ENCODE data around the gene WWOX. TPM values are rescaled to one million over a fixed set of nuclear protein-coding genes. Genes with fewer than 3 reads are reported as not detected.

Gene WWOX
- total RNA-seq, 1 experiment from 2014 or later, result 28.3 TPM

- Histone ChIP-seq H4K20me1 (ENCODE audit: low read length) (no peaks in the 10 kb centered on the region), H3K9me3 (ENCODE audit: low read length) (no peaks in the 10 kb centered on the region), H3K9me2 (replicated peaks; ENCODE audit: low read length) (no peaks in the 10 kb centered on the region), H3K9ac (ENCODE audit: low read length) (no peak overlapping the region), H3K36me3 (ENCODE audit: low read depth, low read length) (no peaks in the 10 kb centered on the region), H3K4me1 (ENCODE audit: insufficient read depth, low read length) (no peaks in the 10 kb centered on the region), H2AFZ (ENCODE audit: low read length) (no peak overlapping the region), H3K4me2 (ENCODE audit: low read length) (no peak overlapping the region), H3K4me3 (ENCODE audit: low read length) (no peak overlapping the region), H3K79me2 (ENCODE audit: low read length) (no peaks in the 10 kb centered on the region), H3K27me3 (ENCODE audit: low read length) (peaks cover 5% of the 10 kb centered on the region; the same call in 1 of the 2 replicates), H3K27ac (ENCODE audit: low read length) (no peak overlapping the region), H3F3A (ENCODE audit: low read length, unreplicated experiment) (no peaks in the 10 kb centered on the region)
- TF ChIP-seq EZH2phosphoT487 (IDR thresholded peaks at IDR 0.05; ENCODE audit: borderline replicate concordance, low read length) (no peak), EZH2 (IDR thresholded peaks at IDR 0.05; ENCODE audit: low read length, unreplicated experiment) (no peak), CTCF (conservative IDR thresholded peaks at IDR 0.05; ENCODE audit: low read depth, low read length) (no peak)
- intact Hi-C loops (cut with micrococcal nuclease), result no loop called here
- ChIA-PET POLR2A (ENCODE audit: unreplicated experiment) (no interaction called here), CTCF (no interaction called here)
- no TSS peak for BruUV-seq (replicated peaks)
- ATAC-seq (no peak), DNase-seq (no peak)
These were observed 1065.0 kb downstream of the WWOX start for GRCh38 chr16:79164388-79164995.

GRCh38 chr16:79165079-79165478 is 1065.6 kb downstream of the WWOX start:
- intact Hi-C loops (cut with micrococcal nuclease), result no loop called here

More at GRCh38 chr16:79165079-79165478, 1065.6 kb downstream of the WWOX start:
- no peak for DNase-seq
- Histone ChIP-seq H2AFZ (ENCODE audit: low read length) (no peak overlapping the region), H3K9me3 (ENCODE audit: low read length) (no peaks in the 10 kb centered on the region), H4K20me1 (ENCODE audit: low read length) (no peaks in the 10 kb centered on the region), H3K9ac (ENCODE audit: low read length) (no peak overlapping the region), H3K36me3 (ENCODE audit: low read depth, low read length) (no peaks in the 10 kb centered on the region), H3K79me2 (ENCODE audit: low read length) (no peaks in the 10 kb centered on the region), H3K27ac (ENCODE audit: low read length) (no peak overlapping the region), H3K4me2 (ENCODE audit: low read length) (no peak overlapping the region), H3F3A (ENCODE audit: low read length, unreplicated experiment) (no peaks in the 10 kb centered on the region), H3K4me3 (ENCODE audit: low read length) (no peak overlapping the region), H3K27me3 (ENCODE audit: low read length) (peaks cover 5% of the 10 kb centered on the region; the same call in 1 of the 2 replicates), H3K9me2 (replicated peaks; ENCODE audit: low read length) (no peaks in the 10 kb centered on the region), H3K4me1 (ENCODE audit: insufficient read depth, low read length) (no peaks in the 10 kb centered on the region)
- ATAC-seq, result no peak
- TF ChIP-seq EZH2 (IDR thresholded peaks at IDR 0.05; ENCODE audit: low read length, unreplicated experiment), result no peak
- no peak for TF ChIP-seq CTCF (conservative IDR thresholded peaks at IDR 0.05; ENCODE audit: low read depth, low read length)
- no peak for TF ChIP-seq EZH2phosphoT487 (IDR thresholded peaks at IDR 0.05; ENCODE audit: borderline replicate concordance, low read length)
- no TSS peak for BruUV-seq (replicated peaks)
- ChIA-PET CTCF (no interaction called here), POLR2A (ENCODE audit: unreplicated experiment) (no interaction called here)
